Measurements from ENCODE around the gene DROSHA. TPM values are rescaled to one million over a fixed set of nuclear protein-coding genes. Genes with fewer than 3 reads are reported as not detected.

The DROSHA gene
- total and polyA plus RNA-seq, 2 of the 4 experiments (the other 2 are of a cell fraction), result 36.4 to 36.5 TPM

GRCh38 chr5:31459594-31459993, 72.3 kb downstream of the DROSHA start:
- Histone ChIP-seq H2BK15ac (ENCODE audit: low read depth, low read length) (no peak overlapping the region), H3K56ac (ENCODE audit: extremely low read depth, insufficient read depth, low read length) (no peak overlapping the region), H2AK5ac (ENCODE audit: low read depth, low read length) (no peak overlapping the region), H2BK120ac (ENCODE audit: low read depth, low read length) (no peak overlapping the region), H3K18ac (ENCODE audit: low read depth, low read length) (no peak overlapping the region; the same call in 1 of the 2 replicates), H3K4me2 (ENCODE audit: low read depth, low read length) (no peak overlapping the region), H4K5ac (ENCODE audit: low read depth, low read length) (no peak overlapping the region), H4K91ac (ENCODE audit: insufficient read depth, low read depth, low read length) (no peak overlapping the region), H3K23ac (ENCODE audit: low read depth, low read length) (no peak overlapping the region), H3K4me3 (ENCODE audit: insufficient read depth, low read depth, low read length) (no peak overlapping the region), H4K8ac (ENCODE audit: low read depth in 2 of 2, low read length in 2 of 2) (no peak overlapping the region), H3K27ac (ENCODE audit: insufficient read depth, low read length) (no peak overlapping the region), H2BK20ac (ENCODE audit: low read depth, low read length) (peak overlapping the region; percentile 6; the same call in 1 of the 2 replicates), H3K36me3 (ENCODE audit: control insufficient read depth, insufficient read depth, low read length) (peaks cover 18% of the 10 kb centered on the region), H3K79me1 (ENCODE audit: low read depth in 1 of 2, low read length in 2 of 2) (no peaks in the 10 kb centered on the region; a peak in 1 of 4 replicates), H4K20me1 (ENCODE audit: insufficient read depth, low read length) (no peaks in the 10 kb centered on the region), H2AFZ (replicated peaks; ENCODE audit: low read length, poor library complexity) (no peak overlapping the region), H3K9me1 (ENCODE audit: insufficient read depth, low read length) (no peaks in the 10 kb centered on the region), H3K27me3 (ENCODE audit: control insufficient read depth, insufficient read depth, low read length) (no peaks in the 10 kb centered on the region), H2BK5ac (ENCODE audit: low read depth, low read length, poor library complexity, severe bottlenecking) (no peak overlapping the region), H2AK9ac (replicated peaks; ENCODE audit: low read depth, low read length, poor library complexity) (no peak overlapping the region), H3K4ac (ENCODE audit: low read depth, low read length) (no peak overlapping the region), H3K9ac (ENCODE audit: low read depth, low read length) (no peak overlapping the region), H3K9me3 (ENCODE audit: control insufficient read depth, insufficient read depth, low read length) (peaks cover 7% of the 10 kb centered on the region), H3K4me1 (ENCODE audit: control insufficient read depth, insufficient read depth, low read length) (no peaks in the 10 kb centered on the region), H3K14ac (replicated peaks; ENCODE audit: low read depth, low read length) (no peak overlapping the region)
- DNase-seq, result no peak
- TF ChIP-seq CHD1 (IDR thresholded peaks at IDR 0.05; ENCODE audit: low read depth, low read length) (no peak), USF2 (IDR thresholded peaks at IDR 0.05; ENCODE audit: low read depth, low read length) (no peak), MAFK (IDR thresholded peaks at IDR 0.05; ENCODE audit: low read depth, low read length) (no peak), FOS (IDR thresholded peaks at IDR 0.05; ENCODE audit: low read depth, low read length) (no peak)
- ChIA-PET CTCF (no interaction called here), POLR2A (ENCODE audit: unreplicated experiment) (no interaction called here)
- ATAC-seq (ENCODE audit: low read depth), result no peak
- dilution Hi-C loops (cut with HindIII; ENCODE audit: low sequenced_read_pairs, unreplicated experiment), result no loop called here
- 100% methylated on average over 2 of the region's 3 CpGs; no CpG with 5 or more reads in 1 of the 2 experiments for WGBS, 2 experiments (ENCODE audit: extremely low coverage in 2 of 2, insufficient read length in 1 of 2)
- no TSS peak for BruUV-seq (replicated peaks)
- in situ Hi-C loops (cut with MboI; ENCODE audit: low sequenced_read_pairs), result no loop called here
- intact Hi-C loops (cut with micrococcal nuclease), result no loop called here
